Left lung (tissue), 10 donors: ENCODE measurements around the gene PNMA1. TPM values are rescaled to one million over a fixed set of nuclear protein-coding genes. Genes with fewer than 3 reads are reported as not detected.
"Not testable (repeated sequence)": the region's sequence is repeated elsewhere in the genome, so short reads cannot be mapped to it uniquely, and the experiment has no call there.

Experiments
- ATAC-seq: fragments of 200-7000 bp; cut with Tn5 transposase; one replicate; pipeline ENCODE4 v1.9.1; 2020; ENCODE audit warnings: moderate library complexity
- DNase-seq, 4 donors: peaks; one replicate each; pipeline ENCODE4 v3.0.0-alpha.2; 2013 to 2020
- H3K27ac ChIP-seq, 2 donors: fragments of 200-600 bp; sonication (generic) in 1 of 2; one replicate each; pipeline versions ENCODE4 v1.5.0 to v1.8.0; 2020 to 2021
- H3K27me3 ChIP-seq, 2 donors: fragments of 200-600 bp; sonication (generic) in 1 of 2; one replicate each; pipeline versions ENCODE4 v1.5.0 to v1.8.0; 2020 to 2021
- H3K36me3 ChIP-seq, 2 donors: fragments of 200-600 bp; sonication (generic) in 1 of 2; one replicate each; pipeline versions ENCODE4 v1.5.0 to v1.8.0; 2020 to 2021
- H3K4me1 ChIP-seq, 2 donors: fragments of 200-600 bp; one replicate each; pipeline ENCODE4 v1.8.0; 2021
- H3K4me3 ChIP-seq, 2 donors: fragments of 200-600 bp; sonication (generic) in 1 of 2; one replicate each; pipeline versions ENCODE4 v1.5.0 to v1.8.0; 2020 to 2021; ENCODE audit warnings: mild to moderate bottlenecking in 1 of 2
- H3K9me3 ChIP-seq, 2 donors: fragments of 200-600 bp; sonication (generic) in 1 of 2; one replicate each; pipeline versions ENCODE4 v1.5.0 to v1.8.0; 2020 to 2021
- CTCF ChIP-seq, 2 donors: fragments of 200-600 bp; sonication (generic) in 1 of 2; IDR thresholded peaks; one replicate each; pipeline versions ENCODE4 v1.5.0 to v1.8.0; 2021; ENCODE audit warnings: antibody characterized with exemption in 2 of 2
- intact Hi-C, 2 donors: fragments of 100-400 bp; cut with DNase I; formaldehyde crosslinking; loops; one replicate each; pipeline versions ENCODE4 v1.11.2 to v1.14.2; 2022
- polyA plus RNA-seq, 6 donors: library from polyadenylated mRNA; unstranded; fragments of 120-200 nt; gene quantifications; one replicate each; pipeline ENCODE4 v1.2.1, GENCODE V29; 2013; ENCODE audit not compliant: insufficient read length in 6 of 6
- total RNA-seq, 2 donors: library from RNA; stranded (reverse); fragmentation: NEBNext Ultra II Directional; extraction: Animal tissue kit (Norgen Biotek cat#: 25700); gene quantifications; one replicate each; pipeline ENCODE4 v1.2.1, GENCODE V29; 2021
- donor health status: DM: no; HTN: yes; CAD: no.
- donor health status: DM: no; HTN: no; CAD: no.

Gene PNMA1
- total and polyA plus RNA-seq, 8 donors, result 30.8 to 56.3 (median 46.2) TPM

- no peak overlapping the region for H3K4me3 ChIP-seq
- H3K36me3 ChIP-seq, result peaks cover 0 to 5% of the 10 kb centered on the region in 2 donors
- TF ChIP-seq CTCF (IDR thresholded peaks at IDR 0.05), result no peak
- H3K27me3 ChIP-seq, result peaks cover 0 to 16% of the 10 kb centered on the region in 2 donors
- DNase-seq (no peak), ATAC-seq (no peak)
- no peaks in the 10 kb centered on the region for H3K9me3 ChIP-seq
- intact Hi-C loops, result no loop called here
- no peak overlapping the region for H3K27ac ChIP-seq
- H3K4me1 ChIP-seq, result peaks cover 8 to 33% of the 10 kb centered on the region in 2 donors
Observed at GRCh38 chr14:73710737-73711136, 3.4 kb downstream of the PNMA1 start.

GRCh38 chr14:73709904-73710469 lies 4.2 kb downstream of the PNMA1 start:
- DNase-seq (no peak), ATAC-seq (no peak)
- no peaks in the 10 kb centered on the region for H3K36me3 ChIP-seq
- no peak overlapping the region for H3K27ac ChIP-seq
- intact Hi-C loops, result no loop called here
- H3K27me3 ChIP-seq, result peaks cover 0 to 16% of the 10 kb centered on the region in 2 donors
- no peak for TF ChIP-seq CTCF (IDR thresholded peaks at IDR 0.05)
- H3K4me1 ChIP-seq, result peaks cover 8 to 33% of the 10 kb centered on the region in 2 donors
- H3K4me3 ChIP-seq, result no peak overlapping the region
- H3K9me3 ChIP-seq, result no peaks in the 10 kb centered on the region

DNA sequence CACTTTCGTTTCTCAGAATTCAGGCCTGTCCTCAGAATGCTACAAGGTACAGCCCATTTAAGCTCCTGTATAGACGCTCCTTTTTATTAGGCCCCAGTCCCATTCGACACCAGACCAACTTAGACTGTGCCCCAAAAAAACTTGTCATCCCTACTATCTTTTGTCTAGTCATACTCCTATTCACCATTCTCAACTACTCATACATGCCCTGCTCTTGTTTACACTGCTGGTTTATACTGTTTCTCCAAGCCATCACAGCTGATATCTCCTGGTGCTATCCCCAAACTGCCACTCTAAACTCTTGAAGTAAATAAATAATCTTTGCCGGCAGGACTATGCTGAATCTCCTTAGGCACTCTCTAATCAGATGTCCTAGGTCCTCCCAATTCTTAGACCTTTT lies 6.1 kb downstream of the PNMA1 start:
- intact Hi-C loops, H3K9me3 ChIP-seq, ATAC-seq, DNase-seq, H3K36me3 ChIP-seq, H3K27ac ChIP-seq, H3K4me3 ChIP-seq: not testable (repeated sequence)
- Histone ChIP-seq H3K27me3 (peaks cover 0 to 13% of the 10 kb centered on the region in 2 donors), H3K4me1 (peaks cover 4 to 20% of the 10 kb centered on the region in 2 donors)

GRCh38 chr14:73700325-73700724 lies 13.9 kb downstream of the PNMA1 start:
- no peak for ATAC-seq
- Histone ChIP-seq H3K27me3 (no peaks in the 10 kb centered on the region), H3K36me3 (peaks cover 0 to 1% of the 10 kb centered on the region in 2 donors), H3K4me1 (no peaks in the 10 kb centered on the region), H3K9me3 (no peaks in the 10 kb centered on the region), H3K4me3 (no peak overlapping the region), H3K27ac (no peak overlapping the region)
- intact Hi-C loops, result no loop called here
- DNase-seq, result no peak
- TF ChIP-seq CTCF (IDR thresholded peaks at IDR 0.05), result no peak

DNA sequence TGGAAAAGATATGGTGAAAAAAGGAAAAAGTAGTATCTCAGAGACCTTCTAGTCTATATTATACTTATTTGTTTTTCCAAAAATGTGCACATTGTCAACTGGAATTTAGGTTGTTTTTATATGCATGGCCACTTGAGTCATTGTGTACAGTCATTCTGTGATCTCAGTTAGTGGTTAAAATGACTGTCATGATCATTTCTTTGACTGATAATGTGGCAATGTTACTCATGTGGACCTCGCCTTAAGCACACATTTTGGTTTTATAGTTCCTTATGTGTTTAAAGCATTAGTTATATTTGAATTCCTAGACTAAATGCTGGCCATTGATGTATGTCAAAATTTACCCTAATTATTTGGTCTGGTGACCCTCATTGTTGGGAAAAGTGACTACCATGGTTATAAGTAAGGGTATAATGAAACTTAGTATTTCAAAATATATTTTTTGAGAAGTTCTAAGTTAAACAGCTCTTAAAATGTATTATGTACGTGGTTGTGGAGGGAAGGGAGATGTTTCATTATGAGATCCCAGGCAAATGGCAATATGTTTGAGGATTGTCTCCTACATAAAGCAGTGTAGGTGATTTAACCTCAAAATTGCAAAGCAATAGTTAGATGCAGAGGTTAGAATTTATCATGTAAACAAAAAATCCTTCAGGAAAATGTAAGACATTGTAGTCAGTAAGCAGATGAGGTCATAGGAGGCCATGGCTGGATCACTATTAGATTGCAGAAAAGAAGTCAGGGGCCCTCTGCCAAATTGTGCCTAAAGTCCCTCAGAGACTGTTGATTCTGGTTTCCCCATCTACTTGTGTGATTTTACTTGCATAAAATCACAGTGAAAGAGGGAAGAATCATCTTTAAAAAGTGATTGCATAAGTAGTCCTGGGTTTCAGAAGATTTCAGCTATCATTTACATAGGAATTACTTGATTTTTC lies 17.5 kb downstream of the PNMA1 start:
- ATAC-seq (no peak), DNase-seq (no peak)
- intact Hi-C loops, result no loop called here
- H3K4me3 ChIP-seq, result no peak overlapping the region
- H3K27ac ChIP-seq, result no peak overlapping the region
- no peaks in the 10 kb centered on the region for H3K4me1 ChIP-seq
- H3K27me3 ChIP-seq, result no peaks in the 10 kb centered on the region
- no peaks in the 10 kb centered on the region for H3K9me3 ChIP-seq
- no peak for TF ChIP-seq CTCF (IDR thresholded peaks at IDR 0.05)
- H3K36me3 ChIP-seq, result peaks cover 0 to 17% of the 10 kb centered on the region in 2 donors
